SK-N-SH treated with all-trans-retinoic acid at 6 μM for 48 hours (cell line): Measurements from ENCODE around the gene MB21D2.

Experiments
- ATAC-seq: fragments of 200-7000 bp; cut with Tn5 transposase; 3 replicates; pipeline ENCODE4 v1.9.1; 2020; ENCODE audit warnings: mild to moderate bottlenecking, moderate library complexity
- ARNTL ChIP-seq: fragments of 450-650 bp; formaldehyde crosslinking; IDR thresholded peaks from 2 replicates; pipeline ENCODE4 v1.5.0; 2020; ENCODE audit warnings: low read depth, mild to moderate bottlenecking, moderate library complexity, borderline replicate concordance
- BACH2 ChIP-seq: fragments of 250-450 bp; sonication (Bioruptor Pico); IDR thresholded peaks from 2 replicates; pipeline ENCODE4 v1.9.0; 2021; ENCODE audit warnings: mild to moderate bottlenecking, borderline replicate concordance
- CSDC2 ChIP-seq: fragments of 250-450 bp; sonication (Bioruptor Pico); IDR thresholded peaks from 2 replicates; pipeline ENCODE4 v1.5.0; 2020; ENCODE audit warnings: mild to moderate bottlenecking, moderate library complexity
- ESRRG ChIP-seq: fragments of 250-450 bp; sonication (Bioruptor Pico); IDR thresholded peaks from 2 replicates; pipeline ENCODE4 v1.6.1; 2021; ENCODE audit warnings: mild to moderate bottlenecking
- ISL1 ChIP-seq: fragments of 250-450 bp; sonication (Bioruptor Pico); IDR thresholded peaks from 2 replicates; pipeline ENCODE4 v2.1.2; 2022; ENCODE audit warnings: mild to moderate bottlenecking, moderate library complexity
- PPARA ChIP-seq: fragments of 250-450 bp; sonication (Bioruptor Pico); IDR thresholded peaks from 2 replicates; pipeline ENCODE4 v1.5.0; 2020; ENCODE audit warnings: mild to moderate bottlenecking, borderline replicate concordance
- RARB ChIP-seq: fragments of 250-450 bp; sonication (Bioruptor Pico); IDR thresholded peaks from 2 replicates; pipeline ENCODE4 v1.8.0; 2021; ENCODE audit warnings: mild to moderate bottlenecking, moderate library complexity
- TCF4 ChIP-seq: fragments of 250-450 bp; sonication (Bioruptor Pico); IDR thresholded peaks from 2 replicates; pipeline ENCODE4 v1.8.0; 2021; ENCODE audit warnings: mild to moderate bottlenecking, moderate library complexity, borderline replicate concordance
- ZC3H10 ChIP-seq: fragments of 250-450 bp; sonication (Bioruptor Pico); IDR thresholded peaks from 2 replicates; pipeline ENCODE4 v1.5.1; 2021; ENCODE audit warnings: mild to moderate bottlenecking, moderate library complexity
- ZFP3 ChIP-seq: fragments of 250-450 bp; sonication (Bioruptor Pico); IDR thresholded peaks from 2 replicates; pipeline ENCODE4 v1.5.0; 2020; ENCODE audit warnings: mild to moderate bottlenecking, moderate library complexity
- ZFP30 ChIP-seq: fragments of 450-650 bp; formaldehyde crosslinking; IDR thresholded peaks from 2 replicates; pipeline ENCODE4 v1.5.0; 2022; ENCODE audit warnings: mild to moderate bottlenecking, moderate library complexity
- ZNF565 ChIP-seq: fragments of 450-650 bp; formaldehyde crosslinking; conservative IDR thresholded peaks from 2 replicates; pipeline ENCODE4 v1.5.0; 2020; ENCODE audit warnings: low read depth, mild to moderate bottlenecking, moderate library complexity
- ZNF70 ChIP-seq: fragments of 450-650 bp; formaldehyde crosslinking; IDR thresholded peaks from 2 replicates; pipeline ENCODE4 v1.5.0; 2020; ENCODE audit warnings: mild to moderate bottlenecking, moderate library complexity
- ZNF8 ChIP-seq: fragments of 450-650 bp; formaldehyde crosslinking; IDR thresholded peaks from 2 replicates; pipeline ENCODE4 v1.5.0; 2020; ENCODE audit warnings: mild to moderate bottlenecking, moderate library complexity
- TF ChIP-seq, protein P1 (sequence below): fragments of 250-450 bp; sonication (Bioruptor Pico); IDR thresholded peaks from 2 replicates; pipeline ENCODE4 v1.5.1; 2021; ENCODE audit warnings: mild to moderate bottlenecking, moderate library complexity
- TF ChIP-seq, protein P2 (sequence below): fragments of 250-450 bp; sonication (Bioruptor Pico); IDR thresholded peaks from 2 replicates; pipeline ENCODE4 v1.5.0; 2020; ENCODE audit warnings: mild to moderate bottlenecking, moderate library complexity
- TF ChIP-seq, protein P3 (sequence below): fragments of 250-450 bp; sonication (Bioruptor Pico); IDR thresholded peaks from 2 replicates; pipeline ENCODE4 v1.8.0; 2020; ENCODE audit warnings: mild to moderate bottlenecking, moderate library complexity, borderline replicate concordance

Gene MB21D2

DNA sequence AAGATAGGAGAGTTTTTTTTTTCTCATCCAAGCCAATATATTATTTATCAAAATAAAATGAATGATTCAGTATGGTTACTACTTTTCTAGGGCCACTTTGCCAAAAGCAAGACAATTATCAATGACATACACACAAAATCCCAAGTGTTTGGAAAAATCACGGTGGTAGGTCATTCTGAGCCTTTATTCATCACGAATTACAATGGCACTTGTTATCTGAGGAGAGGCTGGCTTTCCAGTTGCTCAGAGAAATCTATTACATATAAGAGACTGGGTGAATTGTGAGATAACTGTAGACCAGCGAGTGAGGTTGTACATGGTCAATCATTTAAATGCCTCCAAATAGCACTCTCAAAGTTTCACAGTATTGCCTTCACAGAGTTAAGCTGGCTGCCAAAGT lies 169.9 kb downstream of the MB21D2 start:
- ATAC-seq, result no peak

DNA sequence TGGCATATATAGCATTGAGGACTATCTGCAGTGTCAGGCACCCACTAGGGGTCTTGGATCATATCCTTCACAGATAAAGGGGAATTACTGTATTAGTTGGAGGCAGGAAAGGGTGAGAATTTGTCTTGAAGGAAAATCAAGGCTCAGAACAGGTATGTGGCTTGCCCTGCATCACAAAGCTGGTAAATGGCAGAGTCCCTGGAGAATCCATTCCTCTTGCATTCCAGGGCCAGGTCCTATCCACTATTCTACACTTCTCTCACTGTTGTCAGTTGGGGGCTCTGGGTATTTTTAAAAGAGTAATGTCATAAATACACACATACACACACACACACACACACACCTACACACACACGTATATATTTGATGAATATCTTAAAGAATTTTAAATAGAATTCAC lies 170.5 kb downstream of the MB21D2 start:
- TF ChIP-seq, protein P1, sequence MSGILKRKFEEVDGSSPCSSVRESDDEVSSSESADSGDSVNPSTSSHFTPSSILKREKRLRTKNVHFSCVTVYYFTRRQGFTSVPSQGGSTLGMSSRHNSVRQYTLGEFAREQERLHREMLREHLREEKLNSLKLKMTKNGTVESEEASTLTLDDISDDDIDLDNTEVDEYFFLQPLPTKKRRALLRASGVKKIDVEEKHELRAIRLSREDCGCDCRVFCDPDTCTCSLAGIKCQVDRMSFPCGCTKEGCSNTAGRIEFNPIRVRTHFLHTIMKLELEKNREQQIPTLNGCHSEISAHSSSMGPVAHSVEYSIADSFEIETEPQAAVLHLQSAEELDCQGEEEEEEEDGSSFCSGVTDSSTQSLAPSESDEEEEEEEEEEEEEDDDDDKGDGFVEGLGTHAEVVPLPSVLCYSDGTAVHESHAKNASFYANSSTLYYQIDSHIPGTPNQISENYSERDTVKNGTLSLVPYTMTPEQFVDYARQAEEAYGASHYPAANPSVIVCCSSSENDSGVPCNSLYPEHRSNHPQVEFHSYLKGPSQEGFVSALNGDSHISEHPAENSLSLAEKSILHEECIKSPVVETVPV (CRISPR knock-in tag), result no peak
- no peak for ATAC-seq

More for the DNA sequence above, 169.9 kb downstream of the MB21D2 start:
- TF ChIP-seq ARNTL (CRISPR knock-in tag), result no peak
- TF ChIP-seq, protein P1 (CRISPR knock-in tag), result no peak
- no peak for TF ChIP-seq ZFP30
- TF ChIP-seq CSDC2 (CRISPR knock-in tag), result no peak
- no peak for TF ChIP-seq ISL1 (CRISPR knock-in tag)
- no peak for TF ChIP-seq PPARA (CRISPR knock-in tag)
- TF ChIP-seq ZC3H10, result no peak
- no peak for TF ChIP-seq ZFP3 (CRISPR knock-in tag)
- no peak for TF ChIP-seq ESRRG (CRISPR knock-in tag)
- no peak for TF ChIP-seq ZNF70 (CRISPR knock-in tag)
- TF ChIP-seq, protein P2, sequence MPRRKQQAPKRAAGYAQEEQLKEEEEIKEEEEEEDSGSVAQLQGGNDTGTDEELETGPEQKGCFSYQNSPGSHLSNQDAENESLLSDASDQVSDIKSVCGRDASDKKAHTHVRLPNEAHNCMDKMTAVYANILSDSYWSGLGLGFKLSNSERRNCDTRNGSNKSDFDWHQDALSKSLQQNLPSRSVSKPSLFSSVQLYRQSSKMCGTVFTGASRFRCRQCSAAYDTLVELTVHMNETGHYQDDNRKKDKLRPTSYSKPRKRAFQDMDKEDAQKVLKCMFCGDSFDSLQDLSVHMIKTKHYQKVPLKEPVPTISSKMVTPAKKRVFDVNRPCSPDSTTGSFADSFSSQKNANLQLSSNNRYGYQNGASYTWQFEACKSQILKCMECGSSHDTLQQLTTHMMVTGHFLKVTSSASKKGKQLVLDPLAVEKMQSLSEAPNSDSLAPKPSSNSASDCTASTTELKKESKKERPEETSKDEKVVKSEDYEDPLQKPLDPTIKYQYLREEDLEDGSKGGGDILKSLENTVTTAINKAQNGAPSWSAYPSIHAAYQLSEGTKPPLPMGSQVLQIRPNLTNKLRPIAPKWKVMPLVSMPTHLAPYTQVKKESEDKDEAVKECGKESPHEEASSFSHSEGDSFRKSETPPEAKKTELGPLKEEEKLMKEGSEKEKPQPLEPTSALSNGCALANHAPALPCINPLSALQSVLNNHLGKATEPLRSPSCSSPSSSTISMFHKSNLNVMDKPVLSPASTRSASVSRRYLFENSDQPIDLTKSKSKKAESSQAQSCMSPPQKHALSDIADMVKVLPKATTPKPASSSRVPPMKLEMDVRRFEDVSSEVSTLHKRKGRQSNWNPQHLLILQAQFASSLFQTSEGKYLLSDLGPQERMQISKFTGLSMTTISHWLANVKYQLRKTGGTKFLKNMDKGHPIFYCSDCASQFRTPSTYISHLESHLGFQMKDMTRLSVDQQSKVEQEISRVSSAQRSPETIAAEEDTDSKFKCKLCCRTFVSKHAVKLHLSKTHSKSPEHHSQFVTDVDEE (CRISPR knock-in tag), result no peak
- no peak for TF ChIP-seq ZNF565 (CRISPR knock-in tag)
- no peak for TF ChIP-seq ZNF8 (CRISPR knock-in tag)
- TF ChIP-seq, protein P3, sequence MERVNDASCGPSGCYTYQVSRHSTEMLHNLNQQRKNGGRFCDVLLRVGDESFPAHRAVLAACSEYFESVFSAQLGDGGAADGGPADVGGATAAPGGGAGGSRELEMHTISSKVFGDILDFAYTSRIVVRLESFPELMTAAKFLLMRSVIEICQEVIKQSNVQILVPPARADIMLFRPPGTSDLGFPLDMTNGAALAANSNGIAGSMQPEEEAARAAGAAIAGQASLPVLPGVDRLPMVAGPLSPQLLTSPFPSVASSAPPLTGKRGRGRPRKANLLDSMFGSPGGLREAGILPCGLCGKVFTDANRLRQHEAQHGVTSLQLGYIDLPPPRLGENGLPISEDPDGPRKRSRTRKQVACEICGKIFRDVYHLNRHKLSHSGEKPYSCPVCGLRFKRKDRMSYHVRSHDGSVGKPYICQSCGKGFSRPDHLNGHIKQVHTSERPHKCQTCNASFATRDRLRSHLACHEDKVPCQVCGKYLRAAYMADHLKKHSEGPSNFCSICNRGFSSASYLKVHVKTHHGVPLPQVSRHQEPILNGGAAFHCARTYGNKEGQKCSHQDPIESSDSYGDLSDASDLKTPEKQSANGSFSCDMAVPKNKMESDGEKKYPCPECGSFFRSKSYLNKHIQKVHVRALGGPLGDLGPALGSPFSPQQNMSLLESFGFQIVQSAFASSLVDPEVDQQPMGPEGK (CRISPR knock-in tag), result no peak
- no peak for TF ChIP-seq BACH2 (CRISPR knock-in tag)
- no peak for TF ChIP-seq TCF4 (CRISPR knock-in tag)
- TF ChIP-seq RARB (CRISPR knock-in tag), result no peak
